ES-I3 (cell line): ENCODE measurements around the gene MSH3.

Experiments
- H3K36me3 ChIP-seq: 2 replicates; pipeline ENCODE4 v1.6.1; 2013; ENCODE audit warnings: mild to moderate bottlenecking, low read length, control low read depth, moderate library complexity; ENCODE audit not compliant: insufficient read depth
- H3K4me1 ChIP-seq: 2 replicates; pipeline ENCODE4 v1.6.1; 2013; ENCODE audit warnings: mild to moderate bottlenecking, control low read depth, low read length; ENCODE audit not compliant: insufficient read depth
- H3K9ac ChIP-seq: 2 replicates; pipeline ENCODE4 v1.6.1; 2013; ENCODE audit warnings: low read depth, mild to moderate bottlenecking, low read length, moderate library complexity
- H3K9me3 ChIP-seq: 2 replicates; pipeline ENCODE4 v1.6.1; 2013; ENCODE audit warnings: mild to moderate bottlenecking, low read length, moderate library complexity; ENCODE audit not compliant: control insufficient read depth, insufficient read depth

Gene MSH3

GRCh38 chr5:80654391-80655230 lies at the start of gene MSH3, which contains the start of gene DHFR:
Gene MSH3, plus strand, starts transcription at chr5:80654652. Its CDS starts 76 bp downstream, at chr5:80654728.
Gene DHFR, minus strand, starts transcription at chr5:80654983. Its CDS starts 494 bp downstream, at chr5:80654489.
- no peaks in the 10 kb centered on the region; the same call in 1 of the 2 replicates for H3K36me3 ChIP-seq
- H3K9ac ChIP-seq, result peak within 1 kb of the TSS; percentile 97
- peaks cover 9% of the 10 kb centered on the region for H3K4me1 ChIP-seq
- H3K9me3 ChIP-seq, result no peaks in the 10 kb centered on the region

DNA sequence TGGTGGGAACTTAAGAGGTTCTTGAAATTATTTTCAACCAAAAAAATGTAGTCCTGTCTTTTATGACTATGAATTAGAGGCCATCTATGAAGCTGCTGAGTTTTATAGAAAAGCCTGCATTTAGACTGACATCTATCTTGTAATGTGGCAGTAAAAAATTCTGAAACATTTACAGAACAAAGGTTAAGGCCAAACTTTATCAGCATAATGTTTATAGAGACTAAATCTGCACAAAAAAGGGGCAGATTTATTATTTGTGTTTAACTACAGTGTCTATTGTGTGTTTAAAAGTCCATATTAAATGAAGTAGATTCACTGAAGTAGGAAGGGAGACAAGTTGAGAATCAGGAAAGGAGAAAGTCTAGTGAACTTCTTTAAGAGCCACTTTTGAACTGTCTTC lies 47.1 kb upstream of the MSH3 start:
- Histone ChIP-seq H3K9ac (no peak overlapping the region), H3K9me3 (no peaks in the 10 kb centered on the region), H3K4me1 (no peaks in the 10 kb centered on the region), H3K36me3 (no peaks in the 10 kb centered on the region)

GRCh38 chr5:80607832-80608231 lies 46.6 kb upstream of the MSH3 start:
- Histone ChIP-seq H3K4me1 (no peaks in the 10 kb centered on the region), H3K36me3 (no peaks in the 10 kb centered on the region), H3K9ac (no peak overlapping the region), H3K9me3 (no peaks in the 10 kb centered on the region)

DNA sequence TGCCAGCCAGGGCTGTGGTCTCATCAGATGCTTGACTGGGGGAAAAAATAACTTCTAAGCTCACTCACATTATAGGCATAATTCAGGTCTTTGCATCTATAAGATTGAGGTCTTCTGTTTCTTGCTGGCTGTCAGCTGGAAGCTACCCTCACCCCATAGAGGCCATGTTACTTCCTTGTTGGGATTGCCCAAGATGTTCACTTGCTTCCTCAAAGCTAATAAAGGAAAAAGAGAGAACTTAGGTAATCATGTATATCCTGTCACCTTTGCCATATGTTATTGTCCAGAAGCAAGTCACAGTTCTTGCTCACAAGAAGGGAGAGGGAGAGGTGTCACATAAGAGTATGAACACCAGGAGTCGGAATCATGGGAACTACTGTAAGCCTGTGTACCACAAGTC lies 45.7 kb upstream of the MSH3 start:
- Histone ChIP-seq H3K9me3 (no peaks in the 10 kb centered on the region), H3K4me1 (no peaks in the 10 kb centered on the region), H3K36me3 (no peaks in the 10 kb centered on the region), H3K9ac (no peak overlapping the region)

DNA sequence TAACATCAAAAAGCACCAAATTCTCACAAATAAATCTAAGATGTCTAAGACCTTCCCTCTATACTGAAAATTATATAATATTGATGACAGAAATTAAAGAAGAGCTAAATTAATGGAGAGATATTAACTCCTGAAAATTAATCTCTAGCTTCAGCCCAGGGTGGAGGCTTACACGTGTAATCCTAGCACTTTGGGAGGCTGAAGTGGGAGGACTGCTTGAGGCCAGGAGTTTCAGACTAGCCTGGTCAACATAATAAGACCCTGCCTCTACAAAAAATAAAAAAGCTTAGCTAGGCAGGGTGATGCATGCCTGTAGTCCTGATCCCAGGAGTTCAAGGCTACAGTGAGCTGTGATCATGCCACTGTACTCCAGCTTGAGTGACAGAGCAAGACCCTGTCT lies 44.8 kb upstream of the MSH3 start:
- Histone ChIP-seq H3K9ac (no peak overlapping the region), H3K9me3 (no peaks in the 10 kb centered on the region), H3K36me3 (no peaks in the 10 kb centered on the region), H3K4me1 (no peaks in the 10 kb centered on the region)

DNA sequence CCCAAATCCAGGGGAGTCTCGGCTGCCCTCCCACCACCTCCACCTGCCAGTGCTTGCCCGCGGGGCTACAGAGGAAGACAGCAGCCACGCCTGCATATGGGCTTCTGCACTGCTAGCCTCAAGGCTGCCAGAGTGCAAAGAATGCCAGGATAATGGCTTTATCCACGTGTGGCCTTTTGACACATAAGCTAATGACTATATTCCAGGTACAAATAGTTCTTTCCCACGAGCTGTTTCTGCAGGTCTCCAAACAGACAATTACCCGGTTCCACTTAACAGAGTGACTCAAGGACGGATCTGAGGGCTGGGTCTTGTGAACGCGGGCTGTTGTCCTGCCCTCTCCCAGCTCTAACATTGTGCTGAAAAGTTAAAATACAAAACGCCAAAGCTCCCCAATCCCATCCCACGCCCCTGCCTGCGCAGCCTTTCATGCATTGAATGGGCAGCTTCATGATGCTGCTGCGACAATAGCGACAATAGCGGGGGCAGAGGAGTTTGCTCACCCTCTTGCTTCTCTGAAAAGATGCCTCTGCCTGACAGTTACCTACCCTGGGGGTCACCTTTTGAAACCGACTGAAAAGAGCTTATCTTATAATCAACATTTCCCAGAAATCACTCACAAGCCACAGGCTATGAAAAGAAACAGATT lies 39.1 kb upstream of the MSH3 start:
- Histone ChIP-seq H3K36me3 (no peaks in the 10 kb centered on the region), H3K9me3 (no peaks in the 10 kb centered on the region), H3K9ac (no peak overlapping the region), H3K4me1 (no peaks in the 10 kb centered on the region)

DNA sequence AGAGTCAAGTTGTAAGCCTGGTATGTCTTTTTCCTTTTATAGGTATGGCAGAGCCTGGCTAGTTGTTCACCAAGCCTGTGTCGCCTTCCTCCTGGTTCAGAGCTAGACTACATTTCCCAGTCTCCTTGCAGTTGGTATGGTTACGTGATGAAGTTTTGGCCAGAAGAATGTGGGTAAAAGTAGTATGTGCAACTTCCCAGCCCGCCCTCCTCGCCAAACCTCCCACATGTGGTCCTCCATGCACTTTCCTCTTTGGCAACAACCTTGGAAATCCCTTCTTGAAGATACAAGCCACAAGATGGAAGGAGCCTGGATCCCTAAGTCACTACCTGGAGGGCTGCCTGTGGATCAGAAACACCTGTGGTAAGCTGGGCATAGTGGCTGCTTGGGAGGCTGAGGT lies 36.0 kb upstream of the MSH3 start:
- Histone ChIP-seq H3K9me3 (no peaks in the 10 kb centered on the region), H3K4me1 (no peaks in the 10 kb centered on the region), H3K9ac (no peak overlapping the region), H3K36me3 (no peaks in the 10 kb centered on the region)

DNA sequence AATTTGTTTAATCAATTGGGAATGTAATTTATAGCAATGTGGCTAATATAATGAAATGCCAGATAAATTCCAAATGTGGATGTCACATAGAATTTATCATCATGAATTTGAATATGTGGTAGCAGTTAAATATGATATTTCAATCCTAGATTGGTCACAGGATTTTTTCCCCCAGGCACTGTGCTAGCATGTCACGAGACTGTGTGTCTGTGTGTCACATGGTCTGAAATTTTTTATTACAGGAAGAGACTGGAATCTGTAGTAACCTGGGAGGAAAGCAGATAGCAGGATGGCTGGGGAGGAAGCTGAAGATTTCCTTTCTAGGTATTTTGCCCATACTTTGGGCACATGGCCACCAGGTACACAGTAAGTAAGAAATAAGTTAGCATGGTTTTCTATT lies 35.4 kb upstream of the MSH3 start:
- H3K4me1 ChIP-seq, result no peaks in the 10 kb centered on the region
- no peak overlapping the region for H3K9ac ChIP-seq
- H3K9me3 ChIP-seq, result no peaks in the 10 kb centered on the region
- H3K36me3 ChIP-seq, result no peaks in the 10 kb centered on the region

- Histone ChIP-seq H3K9ac (no peak overlapping the region), H3K36me3 (no peaks in the 10 kb centered on the region), H3K4me1 (no peaks in the 10 kb centered on the region), H3K9me3 (no peaks in the 10 kb centered on the region)
Measured at GRCh38 chr5:80620211-80620610, 34.2 kb upstream of the MSH3 start.

DNA sequence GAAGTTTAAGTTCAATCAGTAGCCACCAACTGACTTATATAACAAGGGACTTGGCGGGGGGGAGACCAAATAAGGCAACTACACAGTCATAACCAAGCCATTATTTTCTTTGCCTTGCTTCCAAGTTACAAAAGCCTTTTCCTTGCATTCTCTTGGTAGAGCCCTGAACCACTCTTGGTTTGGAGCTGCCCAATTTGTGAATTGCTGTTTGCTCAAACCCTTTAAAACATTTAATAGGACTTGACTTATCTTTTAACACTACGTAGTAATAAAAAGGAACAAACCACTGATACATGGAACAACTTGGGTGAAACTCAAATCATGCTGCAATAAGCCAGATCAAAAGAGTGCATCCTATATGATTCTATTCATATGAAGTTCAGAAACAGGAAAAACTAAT lies 31.7 kb upstream of the MSH3 start:
- Histone ChIP-seq H3K4me1 (no peaks in the 10 kb centered on the region), H3K9me3 (no peaks in the 10 kb centered on the region), H3K9ac (no peak overlapping the region), H3K36me3 (no peaks in the 10 kb centered on the region)

- Histone ChIP-seq H3K4me1 (no peaks in the 10 kb centered on the region), H3K36me3 (no peaks in the 10 kb centered on the region), H3K9ac (no peak overlapping the region), H3K9me3 (no peaks in the 10 kb centered on the region)
Measured at GRCh38 chr5:80623999-80624398, 30.5 kb upstream of the MSH3 start.

DNA sequence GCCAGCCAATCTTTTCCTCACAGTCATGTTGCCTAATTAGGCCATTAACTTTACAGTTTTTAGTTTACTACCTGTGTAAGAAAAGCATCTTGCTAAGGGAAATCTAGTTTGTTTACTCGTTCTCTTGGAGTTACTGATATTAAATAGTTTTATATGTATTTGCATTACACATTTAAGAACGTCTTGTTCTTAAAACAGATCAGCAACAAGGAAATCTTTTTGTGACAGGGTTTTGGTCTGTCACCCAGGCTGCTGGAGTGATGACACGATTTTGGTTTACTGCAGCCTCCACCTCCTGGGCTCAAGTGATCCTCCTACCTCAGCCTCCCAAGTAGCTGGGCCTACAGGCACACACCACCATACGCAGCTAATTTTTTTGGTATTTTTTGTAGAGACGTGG lies 29.2 kb upstream of the MSH3 start:
- Histone ChIP-seq H3K9me3 (no peaks in the 10 kb centered on the region), H3K9ac (no peak overlapping the region), H3K4me1 (no peaks in the 10 kb centered on the region), H3K36me3 (no peaks in the 10 kb centered on the region)

DNA sequence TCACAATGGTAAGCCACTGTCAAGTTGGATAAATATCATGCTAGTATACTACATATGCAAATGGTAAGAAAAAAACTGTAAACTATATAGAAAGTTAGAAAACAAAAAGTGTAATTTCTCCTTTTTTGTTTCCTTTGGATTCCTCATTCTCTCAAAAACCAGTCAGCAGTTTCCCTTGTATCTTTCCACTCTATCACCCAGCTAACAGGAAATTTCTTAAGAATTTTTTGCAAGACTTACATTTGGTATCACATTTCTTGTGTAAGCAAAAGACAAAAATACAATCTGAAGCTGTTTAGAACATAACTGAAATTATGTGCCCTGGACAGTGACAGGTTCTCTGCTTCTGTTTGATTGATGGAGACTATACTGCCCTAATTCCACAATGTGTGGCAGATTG lies 25.2 kb upstream of the MSH3 start:
- H3K36me3 ChIP-seq, result peaks cover 3% of the 10 kb centered on the region; the same call in 1 of the 2 replicates
- no peaks in the 10 kb centered on the region for H3K9me3 ChIP-seq
- H3K9ac ChIP-seq, result no peak overlapping the region

DNA sequence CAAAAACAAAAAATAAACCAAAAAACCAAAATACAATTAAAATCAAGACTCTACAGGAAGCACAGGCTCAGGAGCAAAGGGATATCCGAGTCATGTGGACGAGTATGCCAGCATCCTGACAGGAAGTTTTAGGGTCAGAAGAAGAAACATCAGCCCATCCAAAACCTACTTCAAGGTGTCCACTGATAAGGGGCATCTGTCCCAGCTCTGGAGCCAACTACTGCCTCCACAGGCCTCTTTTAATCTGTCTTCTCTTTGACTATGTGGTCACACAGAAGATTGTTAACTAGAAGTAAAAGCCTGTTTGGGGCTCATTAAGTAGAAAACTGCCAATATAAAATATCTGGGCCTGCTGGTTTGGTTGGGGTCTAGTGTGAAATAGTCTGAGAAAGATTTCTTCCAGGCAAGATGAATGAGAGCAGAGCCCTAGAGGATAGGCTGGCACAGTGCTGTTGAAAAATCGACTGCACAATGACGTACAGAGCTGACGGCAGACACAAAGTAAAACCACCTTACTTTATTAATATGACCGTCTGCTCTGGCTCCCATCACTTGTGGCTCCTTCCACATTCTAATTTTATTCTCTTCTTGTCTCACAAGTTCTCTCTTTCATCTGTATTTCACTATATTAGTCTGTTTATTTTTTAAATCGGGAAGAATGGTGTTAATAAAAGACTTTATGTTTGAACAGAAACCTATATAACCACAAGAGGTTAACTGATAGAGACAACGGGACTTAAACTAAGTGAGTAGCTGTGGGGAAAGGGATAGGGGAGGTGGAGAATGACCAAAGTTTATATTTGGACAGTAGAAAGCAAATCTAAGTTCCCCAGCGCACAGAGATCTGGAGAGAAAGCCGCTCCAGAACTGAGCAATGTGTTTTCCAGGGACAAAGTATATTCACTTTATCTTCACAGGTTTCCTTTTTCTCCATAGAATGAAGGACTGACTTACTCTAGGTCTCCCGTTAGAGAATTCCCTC lies 22.9 kb upstream of the MSH3 start:
- Histone ChIP-seq H3K4me1 (no peaks in the 10 kb centered on the region), H3K36me3 (peaks cover 3% of the 10 kb centered on the region; the same call in 1 of the 2 replicates), H3K9ac (no peak overlapping the region), H3K9me3 (no peaks in the 10 kb centered on the region)

More for the DNA sequence above, 25.2 kb upstream of the MSH3 start:
- no peaks in the 10 kb centered on the region for H3K4me1 ChIP-seq
